ENCODE results near the gene CTSZ. TPM values are rescaled to one million over a fixed set of nuclear protein-coding genes. Genes with fewer than 3 reads are reported as not detected.

The CTSZ gene
- total and polyA plus RNA-seq, 4 donors, result 11.8 to 233 (median 188) TPM

DNA sequence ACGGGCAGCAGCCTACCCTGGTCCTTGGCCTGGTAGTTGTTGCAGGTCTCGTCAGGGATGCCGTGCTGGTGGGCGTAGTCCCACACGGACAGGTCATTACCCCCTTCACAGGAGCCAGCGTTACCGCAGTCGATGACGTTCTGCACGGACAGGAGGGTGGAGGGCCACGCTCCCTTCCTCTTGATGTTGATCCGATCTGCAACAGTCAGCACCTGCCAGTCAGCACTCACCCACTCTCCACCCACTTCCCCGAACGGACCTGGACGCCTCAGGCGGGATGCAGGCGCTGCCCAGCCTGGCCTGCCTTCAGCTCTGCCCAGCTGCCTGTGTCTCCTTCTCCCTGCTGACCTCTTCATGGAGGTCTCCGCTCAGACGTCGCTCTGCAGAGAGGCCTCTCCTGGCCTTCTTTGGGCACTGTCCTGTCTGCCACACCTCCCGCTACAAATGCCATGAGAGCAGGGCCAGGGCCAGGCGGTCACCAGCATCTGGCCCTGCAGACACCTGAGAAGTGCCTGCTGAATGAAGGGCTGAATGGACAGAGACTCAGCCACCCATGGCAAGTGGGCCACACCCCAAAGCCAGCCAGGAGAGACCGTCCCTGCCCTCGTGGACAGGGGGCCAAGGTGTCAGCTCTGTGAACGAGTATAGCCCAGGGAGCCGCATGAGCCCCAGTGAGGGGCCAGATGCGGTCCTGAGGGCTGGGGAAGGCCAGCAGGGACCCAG, 5.4 kb downstream of the CTSZ start (continued):
- TF ChIP-seq, protein P1, sequence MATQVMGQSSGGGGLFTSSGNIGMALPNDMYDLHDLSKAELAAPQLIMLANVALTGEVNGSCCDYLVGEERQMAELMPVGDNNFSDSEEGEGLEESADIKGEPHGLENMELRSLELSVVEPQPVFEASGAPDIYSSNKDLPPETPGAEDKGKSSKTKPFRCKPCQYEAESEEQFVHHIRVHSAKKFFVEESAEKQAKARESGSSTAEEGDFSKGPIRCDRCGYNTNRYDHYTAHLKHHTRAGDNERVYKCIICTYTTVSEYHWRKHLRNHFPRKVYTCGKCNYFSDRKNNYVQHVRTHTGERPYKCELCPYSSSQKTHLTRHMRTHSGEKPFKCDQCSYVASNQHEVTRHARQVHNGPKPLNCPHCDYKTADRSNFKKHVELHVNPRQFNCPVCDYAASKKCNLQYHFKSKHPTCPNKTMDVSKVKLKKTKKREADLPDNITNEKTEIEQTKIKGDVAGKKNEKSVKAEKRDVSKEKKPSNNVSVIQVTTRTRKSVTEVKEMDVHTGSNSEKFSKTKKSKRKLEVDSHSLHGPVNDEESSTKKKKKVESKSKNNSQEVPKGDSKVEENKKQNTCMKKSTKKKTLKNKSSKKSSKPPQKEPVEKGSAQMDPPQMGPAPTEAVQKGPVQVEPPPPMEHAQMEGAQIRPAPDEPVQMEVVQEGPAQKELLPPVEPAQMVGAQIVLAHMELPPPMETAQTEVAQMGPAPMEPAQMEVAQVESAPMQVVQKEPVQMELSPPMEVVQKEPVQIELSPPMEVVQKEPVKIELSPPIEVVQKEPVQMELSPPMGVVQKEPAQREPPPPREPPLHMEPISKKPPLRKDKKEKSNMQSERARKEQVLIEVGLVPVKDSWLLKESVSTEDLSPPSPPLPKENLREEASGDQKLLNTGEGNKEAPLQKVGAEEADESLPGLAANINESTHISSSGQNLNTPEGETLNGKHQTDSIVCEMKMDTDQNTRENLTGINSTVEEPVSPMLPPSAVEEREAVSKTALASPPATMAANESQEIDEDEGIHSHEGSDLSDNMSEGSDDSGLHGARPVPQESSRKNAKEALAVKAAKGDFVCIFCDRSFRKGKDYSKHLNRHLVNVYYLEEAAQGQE (IDR thresholded peaks at IDR 0.05), result no peak

DNA sequence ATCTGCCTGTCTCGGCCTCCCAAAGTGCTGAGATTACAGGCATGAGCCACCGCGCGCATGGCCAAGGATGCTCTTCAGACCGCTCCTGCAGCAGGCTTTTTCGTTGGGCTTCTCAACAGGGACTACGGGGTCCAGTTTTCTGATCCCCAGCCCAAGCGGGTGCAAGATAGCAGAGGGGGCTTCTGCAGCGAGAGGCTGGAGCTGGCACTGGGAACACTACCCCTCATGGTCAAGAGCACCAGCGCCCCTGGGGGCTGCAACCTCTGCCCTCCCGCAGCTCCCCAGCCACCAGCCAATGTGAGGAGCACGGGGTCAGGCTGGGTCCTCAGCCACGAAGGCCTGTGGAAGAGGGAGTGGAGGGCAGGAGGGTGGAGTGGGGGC, 6.0 kb downstream of the CTSZ start:
- Histone ChIP-seq H3K36me3 (ENCODE audit: control insufficient read depth in 4 of 4, insufficient read depth in 3 of 4, low read depth in 1 of 4, low read length in 3 of 4) (peaks cover 19 to 36% (median 26%) of the 10 kb centered on the region in 4 donors), H3K27me3 (ENCODE audit: control insufficient read depth in 4 of 4, insufficient read depth in 4 of 4, low read length in 3 of 4) (no peaks in the 10 kb centered on the region), H3K4me1 (ENCODE audit: control insufficient read depth in 4 of 4, insufficient read depth in 4 of 4, low read length in 3 of 4) (peaks cover 14 to 39% (median 30%) of the 10 kb centered on the region in 4 donors), H3K27ac (ENCODE audit: low read depth in 1 of 2, low read length in 2 of 2) (no peak overlapping the region), H3K9ac (ENCODE audit: low read depth in 1 of 2, low read length in 2 of 2) (no peak overlapping the region), H3K9me3 (ENCODE audit: control insufficient read depth in 4 of 4, low read length in 3 of 4) (no peaks in the 10 kb centered on the region), H3K4me3 (ENCODE audit: low read depth in 1 of 3, low read length in 3 of 3) (no peak overlapping the region)
- WGBS, result 96% methylated on average over 13 of the region's 13 CpGs
- no peak for DNase-seq (ENCODE audit: low spot score)
- TF ChIP-seq RAD21 (IDR thresholded peaks at IDR 0.05) (no peak), HNF4A (conservative IDR thresholded peaks at IDR 0.05) (no peak), NR2F2 (IDR thresholded peaks at IDR 0.05) (no peak), FOXA1 (IDR thresholded peaks at IDR 0.05) (no peak), EGR1 (IDR thresholded peaks at IDR 0.05; ENCODE audit: low read depth in 2 of 2) (no peak), HNF4G (IDR thresholded peaks at IDR 0.05) (no peak), TAF1 (conservative IDR thresholded peaks at IDR 0.05) (no peak)
- TF ChIP-seq, protein P2, sequence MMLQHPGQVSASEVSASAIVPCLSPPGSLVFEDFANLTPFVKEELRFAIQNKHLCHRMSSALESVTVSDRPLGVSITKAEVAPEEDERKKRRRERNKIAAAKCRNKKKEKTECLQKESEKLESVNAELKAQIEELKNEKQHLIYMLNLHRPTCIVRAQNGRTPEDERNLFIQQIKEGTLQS (IDR thresholded peaks at IDR 0.05), result no peak
- TF ChIP-seq, protein P3, sequence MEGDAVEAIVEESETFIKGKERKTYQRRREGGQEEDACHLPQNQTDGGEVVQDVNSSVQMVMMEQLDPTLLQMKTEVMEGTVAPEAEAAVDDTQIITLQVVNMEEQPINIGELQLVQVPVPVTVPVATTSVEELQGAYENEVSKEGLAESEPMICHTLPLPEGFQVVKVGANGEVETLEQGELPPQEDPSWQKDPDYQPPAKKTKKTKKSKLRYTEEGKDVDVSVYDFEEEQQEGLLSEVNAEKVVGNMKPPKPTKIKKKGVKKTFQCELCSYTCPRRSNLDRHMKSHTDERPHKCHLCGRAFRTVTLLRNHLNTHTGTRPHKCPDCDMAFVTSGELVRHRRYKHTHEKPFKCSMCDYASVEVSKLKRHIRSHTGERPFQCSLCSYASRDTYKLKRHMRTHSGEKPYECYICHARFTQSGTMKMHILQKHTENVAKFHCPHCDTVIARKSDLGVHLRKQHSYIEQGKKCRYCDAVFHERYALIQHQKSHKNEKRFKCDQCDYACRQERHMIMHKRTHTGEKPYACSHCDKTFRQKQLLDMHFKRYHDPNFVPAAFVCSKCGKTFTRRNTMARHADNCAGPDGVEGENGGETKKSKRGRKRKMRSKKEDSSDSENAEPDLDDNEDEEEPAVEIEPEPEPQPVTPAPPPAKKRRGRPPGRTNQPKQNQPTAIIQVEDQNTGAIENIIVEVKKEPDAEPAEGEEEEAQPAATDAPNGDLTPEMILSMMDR (IDR thresholded peaks at IDR 0.05; ENCODE audit: low read depth, low read length, missing input control), result no peak
- TF ChIP-seq, protein P4, sequence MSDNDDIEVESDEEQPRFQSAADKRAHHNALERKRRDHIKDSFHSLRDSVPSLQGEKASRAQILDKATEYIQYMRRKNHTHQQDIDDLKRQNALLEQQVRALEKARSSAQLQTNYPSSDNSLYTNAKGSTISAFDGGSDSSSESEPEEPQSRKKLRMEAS (IDR thresholded peaks at IDR 0.05), result no peak

DNA sequence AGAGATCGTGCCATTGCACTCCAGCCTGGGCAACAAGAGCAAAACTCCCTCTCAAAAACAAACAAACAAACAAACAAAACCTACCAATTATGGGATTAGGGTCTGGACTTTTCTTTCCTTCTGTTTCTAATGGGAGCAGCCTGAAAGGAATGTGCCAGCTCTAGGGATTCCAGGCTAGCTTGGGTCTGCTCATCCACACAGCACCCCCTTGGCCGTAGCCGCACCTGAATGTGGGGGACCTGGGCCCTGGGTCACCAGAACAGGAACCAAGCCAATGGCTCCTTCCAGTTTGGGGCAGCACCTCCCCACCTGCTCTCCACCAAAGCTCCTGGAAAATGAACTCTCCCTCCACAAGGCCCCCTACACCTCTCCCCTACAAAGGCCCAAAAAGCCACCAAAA, 6.7 kb downstream of the CTSZ start:
- no peak for DNase-seq (ENCODE audit: low spot score)
- Histone ChIP-seq H3K9ac (ENCODE audit: low read depth in 1 of 2, low read length in 2 of 2) (no peak overlapping the region), H3K4me1 (ENCODE audit: control insufficient read depth in 4 of 4, insufficient read depth in 4 of 4, low read length in 3 of 4) (peaks cover 13 to 39% (median 28%) of the 10 kb centered on the region in 4 donors), H3K27me3 (ENCODE audit: control insufficient read depth in 4 of 4, insufficient read depth in 4 of 4, low read length in 3 of 4) (no peaks in the 10 kb centered on the region), H3K27ac (ENCODE audit: low read depth in 1 of 2, low read length in 2 of 2) (no peak overlapping the region), H3K36me3 (ENCODE audit: control insufficient read depth in 4 of 4, insufficient read depth in 3 of 4, low read depth in 1 of 4, low read length in 3 of 4) (peaks cover 19 to 38% (median 27%) of the 10 kb centered on the region in 4 donors), H3K9me3 (ENCODE audit: control insufficient read depth in 4 of 4, low read length in 3 of 4) (no peaks in the 10 kb centered on the region), H3K4me3 (ENCODE audit: low read depth in 1 of 3, low read length in 3 of 3) (no peak overlapping the region)
- 63% methylated on average over 3 of the region's 3 CpGs for WGBS
- TF ChIP-seq, protein P5, sequence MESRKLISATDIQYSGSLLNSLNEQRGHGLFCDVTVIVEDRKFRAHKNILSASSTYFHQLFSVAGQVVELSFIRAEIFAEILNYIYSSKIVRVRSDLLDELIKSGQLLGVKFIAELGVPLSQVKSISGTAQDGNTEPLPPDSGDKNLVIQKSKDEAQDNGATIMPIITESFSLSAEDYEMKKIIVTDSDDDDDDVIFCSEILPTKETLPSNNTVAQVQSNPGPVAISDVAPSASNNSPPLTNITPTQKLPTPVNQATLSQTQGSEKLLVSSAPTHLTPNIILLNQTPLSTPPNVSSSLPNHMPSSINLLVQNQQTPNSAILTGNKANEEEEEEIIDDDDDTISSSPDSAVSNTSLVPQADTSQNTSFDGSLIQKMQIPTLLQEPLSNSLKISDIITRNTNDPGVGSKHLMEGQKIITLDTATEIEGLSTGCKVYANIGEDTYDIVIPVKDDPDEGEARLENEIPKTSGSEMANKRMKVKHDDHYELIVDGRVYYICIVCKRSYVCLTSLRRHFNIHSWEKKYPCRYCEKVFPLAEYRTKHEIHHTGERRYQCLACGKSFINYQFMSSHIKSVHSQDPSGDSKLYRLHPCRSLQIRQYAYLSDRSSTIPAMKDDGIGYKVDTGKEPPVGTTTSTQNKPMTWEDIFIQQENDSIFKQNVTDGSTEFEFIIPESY (IDR thresholded peaks at IDR 0.05), result no peak
- TF ChIP-seq GABPA (IDR thresholded peaks at IDR 0.05 in 1 of 2, conservative IDR thresholded peaks at IDR 0.05 in 1 of 2) (no peak), TAF1 (conservative IDR thresholded peaks at IDR 0.05) (no peak), EGR1 (IDR thresholded peaks at IDR 0.05; ENCODE audit: low read depth in 2 of 2) (no peak)
- TF ChIP-seq, protein P2 (IDR thresholded peaks at IDR 0.05), result no peak
- TF ChIP-seq, protein P4 (IDR thresholded peaks at IDR 0.05), result no peak
